ENCODE measurements around the gene SPR. TPM values are rescaled to one million over a fixed set of nuclear protein-coding genes. Genes with fewer than 3 reads are reported as not detected.
A peak's percentile ranks its signal among the peaks of the same experiment; 100 is the strongest.

Gene SPR
- total and polyA plus RNA-seq, 2 of the 13 experiments (the other 11 are each of a cell fraction or from before 2014, with no cell fraction given): 34.0 to 96.0 TPM

GRCh38 chr2:72893594-72894319, 6.5 kb downstream of the SPR start:
- H3K4me1 ChIP-seq (ENCODE audit: insufficient read depth, low read length): peaks cover 39% of the 10 kb centered on the region
- 28% methylated on average over 8 of the region's 15 CpGs for WGBS (ENCODE audit: low lambda C conversion rate)
- in situ Hi-C loops (cut with HindIII; ENCODE audit: extremely low pct_ligation_motif_present, low pct_unique_long_range_greater_than_20kb): loop anchor here (5.0 kb wide), 2 partner anchors 44 to 284 kb away; no protein-coding TSS in a partner anchor
- no peak overlapping the region for H3K9ac ChIP-seq (ENCODE audit: insufficient read depth, low read depth, low read length)
- no peak overlapping the region for H3K4me2 ChIP-seq (ENCODE audit: low read depth, low read length)
- peaks cover 19% of the 10 kb centered on the region for H4K20me1 ChIP-seq (ENCODE audit: insufficient read depth, low read length)
- no peak overlapping the region for H3K4me3 ChIP-seq (replicated peaks in 1 of 3; ENCODE audit: insufficient read depth in 1 of 3, low read depth in 2 of 3, low read length in 3 of 3)
- no TSS peak for BruUV-seq (replicated peaks)
- H3K36me3 ChIP-seq (replicated peaks in 1 of 2; ENCODE audit: control insufficient read depth in 1 of 2, insufficient read depth in 2 of 2, low read length in 2 of 2): peaks cover 9 to 20% of the 10 kb centered on the region in 2 experiments
- no peak overlapping the region for H3K27ac ChIP-seq (ENCODE audit: extremely low read length, insufficient read depth, low read length)
- H3K27me3 ChIP-seq (ENCODE audit: control insufficient read depth in 1 of 2, insufficient read depth in 2 of 2, low read length in 2 of 2): peaks cover 12 to 43% of the 10 kb centered on the region in 2 experiments
- ChIA-PET POLR2A (interaction anchor here (1.2 to 1.6 kb wide), 4 partner anchors 9 to 283 kb away, joined by 4 to 6 read pairs (median 6); partner anchors contain the start of gene EMX1), CTCF (ENCODE audit: low intra/inter-chr PET ratio, low total read pairs) (interaction anchor here (0.8 to 5.1 kb wide), 8 partner anchors 40 to 367 kb away, joined by 3 to 67 read pairs (median 6); no protein-coding TSS in a partner anchor)
- H3K79me2 ChIP-seq (ENCODE audit: insufficient read depth, low read length): peaks cover 4% of the 10 kb centered on the region
- peak; percentile 68 for DNase-seq (ENCODE audit: low spot score)
- no peak overlapping the region for H2AFZ ChIP-seq (ENCODE audit: low read length)
- FAIRE-seq: peak; percentile 97
- H3K9me3 ChIP-seq (ENCODE audit: low read length): no peaks in the 10 kb centered on the region
- peak; percentile 82 for ATAC-seq
- intact Hi-C loops (cut with micrococcal nuclease; ENCODE audit: unreplicated experiment): loop anchor here (1.0 to 2.0 kb wide), 3 partner anchors 42 to 269 kb away; no protein-coding TSS in a partner anchor
- TF ChIP-seq CEBPG (CRISPR knock-in tag; IDR thresholded peaks at IDR 0.05): peak; percentile 40; the same call in 1 of the 2 replicates
- 0 out of 2 replicates have a peak, but pooled peaks have one; percentile 2 for TF ChIP-seq ZNF558 (CRISPR knock-in tag; IDR thresholded peaks at IDR 0.05; ENCODE audit: borderline replicate concordance)
- TF ChIP-seq ZNF350 (CRISPR knock-in tag; IDR thresholded peaks at IDR 0.05; ENCODE audit: borderline replicate concordance, low read depth): peak; percentile 45; the same call in 1 of the 2 replicates
- TF ChIP-seq BCL3 (CRISPR knock-in tag; IDR thresholded peaks at IDR 0.05): peak; percentile 61
- no peak for TF ChIP-seq ELK4 (CRISPR knock-in tag; IDR thresholded peaks at IDR 0.05; ENCODE audit: borderline replicate concordance)
- 0 out of 2 replicates have a peak, but pooled peaks have one; percentile 29 for TF ChIP-seq ZFP37 (CRISPR knock-in tag; IDR thresholded peaks at IDR 0.05; ENCODE audit: borderline replicate concordance)
- TF ChIP-seq LCORL (IDR thresholded peaks at IDR 0.05): no peak
- TF ChIP-seq LCORL (CRISPR knock-in tag; IDR thresholded peaks at IDR 0.05): peak; percentile 65; the same call in 1 of the 2 replicates
- TF ChIP-seq KMT2B (CRISPR knock-in tag; IDR thresholded peaks at IDR 0.05): no peak
- TF ChIP-seq ZNF580 (CRISPR knock-in tag; IDR thresholded peaks at IDR 0.05; ENCODE audit: borderline replicate concordance, low read depth): peak; percentile 51; the same call in 1 of the 2 replicates
- TF ChIP-seq NFE2L2 (IDR thresholded peaks at IDR 0.05; ENCODE audit: low read length): 0 out of 2 replicates have a peak, but pooled peaks have one; percentile 2
- TF ChIP-seq KAT8 (CRISPR knock-in tag; IDR thresholded peaks at IDR 0.05): 0 out of 2 replicates have a peak, but pooled peaks have one; percentile 23
- peak; percentile 86 for TF ChIP-seq SMC3 (IDR thresholded peaks at IDR 0.05; ENCODE audit: low read length)
- no peak for TF ChIP-seq ZNF430 (CRISPR knock-in tag; IDR thresholded peaks at IDR 0.05)
- TF ChIP-seq AKAP8 (CRISPR knock-in tag; IDR thresholded peaks at IDR 0.05): peak; percentile 53; the same call in 1 of the 2 replicates
- TF ChIP-seq SAP130 (CRISPR knock-in tag; IDR thresholded peaks at IDR 0.05; ENCODE audit: low read depth): 0 out of 2 replicates have a peak, but pooled peaks have one; percentile 14
- no peak for TF ChIP-seq SNAPC5 (CRISPR knock-in tag; IDR thresholded peaks at IDR 0.05; ENCODE audit: borderline replicate concordance)
- TF ChIP-seq MYC (CRISPR knock-in tag; IDR thresholded peaks at IDR 0.05; ENCODE audit: borderline replicate concordance): peak; percentile 20; the same call in 1 of the 2 replicates
- peak; percentile 30; the same call in 1 of the 2 replicates for TF ChIP-seq GABPB1 (CRISPR knock-in tag; IDR thresholded peaks at IDR 0.05)
- TF ChIP-seq TSC22D2 (CRISPR knock-in tag; IDR thresholded peaks at IDR 0.05; ENCODE audit: borderline replicate concordance): peak; percentile 72; the same call in 1 of the 2 replicates
